H1 (cell line): ENCODE results near the gene IGF2R. TPM values are rescaled to one million over a fixed set of nuclear protein-coding genes. Genes with fewer than 3 reads are reported as not detected.

ENCODE experiments used
- CTCF ChIA-PET: fragments of 300-600 bp; sonication (Branson Sonifier 250); formaldehyde crosslinking; loops from one replicate; lab custom pipeline; 2021; ENCODE audit not compliant: partially characterized antibody; lab: Charles Lee
- POLR2A ChIA-PET: fragments of 300-600 bp; sonication (Branson Sonifier 250); formaldehyde crosslinking; loops from one replicate; lab custom pipeline; 2021; ENCODE audit warnings: inconsistent platforms; ENCODE audit not compliant: partially characterized antibody; lab: Charles Lee
- DNase-seq, 2 experiments: peaks; one replicate each; pipeline versions ENCODE4 v3.0.0 to v3.0.0-alpha.2; 2010 to 2022; ENCODE audit warnings: low spot score in 2 of 2, low read depth in 1 of 2, mixed read lengths in 1 of 2
- FAIRE-seq: peaks from 2 replicates; lab custom pipeline; 2011; peaks lifted over from hg19 to GRCh38; lab: Jason Lieb, UNC
- H2AFZ ChIP-seq: 2 replicates; pipeline ENCODE4 v1.8.1; 2012; ENCODE audit warnings: low read length, inconsistent platforms
- H2AK5ac ChIP-seq: 2 replicates; pipeline ENCODE4 v1.6.1; 2013; ENCODE audit warnings: low read depth, low read length
- H2BK120ac ChIP-seq: replicated peaks from 2 replicates; pipeline ENCODE3; 2013; ENCODE audit warnings: low read depth, low read length, inconsistent platforms
- H2BK12ac ChIP-seq: 2 replicates; pipeline ENCODE4 v1.6.1; 2013; ENCODE audit warnings: low read depth, low read length
- H2BK15ac ChIP-seq: 2 replicates; pipeline ENCODE4 v1.6.1; 2013; ENCODE audit warnings: low read length
- H2BK20ac ChIP-seq: 2 replicates; pipeline ENCODE4 v1.6.1; 2013; ENCODE audit warnings: low read length
- H2BK5ac ChIP-seq: 2 replicates; pipeline ENCODE4 v1.6.1; 2013; ENCODE audit warnings: low read depth, low read length
- H3K14ac ChIP-seq: 2 replicates; pipeline ENCODE4 v1.6.1; 2013; ENCODE audit warnings: inconsistent platforms; ENCODE audit not compliant: insufficient read length
- H3K18ac ChIP-seq: 2 replicates; pipeline ENCODE4 v1.6.1; 2013; ENCODE audit warnings: low read length; ENCODE audit errors: extremely low read depth
- H3K23ac ChIP-seq: 2 replicates; pipeline ENCODE4 v1.6.1; 2013; ENCODE audit warnings: inconsistent platforms; ENCODE audit not compliant: insufficient read length
- H3K23me2 ChIP-seq: 2 replicates; pipeline ENCODE4 v1.6.1; 2013; ENCODE audit warnings: low read depth, low read length
- H3K27ac ChIP-seq: 2 replicates; pipeline ENCODE4 v1.6.1; 2011; ENCODE audit warnings: low read depth, low read length, inconsistent platforms
- H3K27me3 ChIP-seq, 4 experiments: replicated peaks in 1 of 4; 1 replicate in 1 of 4; 2 replicates in 3 of 4; pipeline versions ENCODE4 v1.6.1 to v1.8.1; 2011 to 2013; ENCODE audit warnings: low read length in 3 of 4, mild to moderate bottlenecking in 3 of 4, inconsistent platforms in 2 of 4, mixed read lengths in 2 of 4, moderate library complexity in 1 of 4; ENCODE audit not compliant: control insufficient read depth in 3 of 4, insufficient read depth in 3 of 4; ENCODE audit errors: extremely low read depth in 1 of 4
- H3K36me3 ChIP-seq, 4 experiments: 2 replicates each; pipeline versions ENCODE4 v1.6.1 to v1.8.1; 2011 to 2013; ENCODE audit warnings: mild to moderate bottlenecking in 4 of 4, low read length in 3 of 4, moderate library complexity in 2 of 4, control low read depth in 1 of 4, inconsistent platforms in 1 of 4; ENCODE audit not compliant: insufficient read depth in 4 of 4, control insufficient read depth in 2 of 4
- H3K4ac ChIP-seq: replicated peaks from 2 replicates; pipeline ENCODE3; 2013; ENCODE audit warnings: low read length, low read depth, mixed read lengths, inconsistent platforms; ENCODE audit not compliant: insufficient read length
- H3K4me1 ChIP-seq, 4 experiments: replicated peaks in 1 of 4; 1 replicate in 1 of 4; 2 replicates in 3 of 4; pipeline versions ENCODE4 v1.6.1 to v1.8.1; 2011 to 2013; ENCODE audit warnings: low read length in 3 of 4, inconsistent platforms in 2 of 4, mixed read lengths in 1 of 4; ENCODE audit not compliant: insufficient read depth in 4 of 4, control insufficient read depth in 3 of 4
- H3K4me2 ChIP-seq, 2 experiments: 2 replicates each; pipeline versions ENCODE4 v1.6.1 to v1.8.1; 2011 to 2013; ENCODE audit warnings: low read depth in 2 of 2, low read length in 2 of 2, control low read depth in 1 of 2, inconsistent platforms in 1 of 2, mild to moderate bottlenecking in 1 of 2; ENCODE audit not compliant: insufficient read depth in 1 of 2
- H3K4me3 ChIP-seq, 4 experiments: fragments of 200-600, 300-600 bp in 1 of 4; sonication (generic), shearing (Covaris generic), sonication (Bioruptor Twin) in 1 of 4; 2 replicates each; pipeline versions ENCODE4 v1.5.1 to v1.8.1; 2011 to 2016; ENCODE audit warnings: low read length in 4 of 4, low read depth in 3 of 4, control low read depth in 2 of 4, inconsistent platforms in 2 of 4, mild to moderate bottlenecking in 2 of 4, mixed read lengths in 1 of 4, moderate library complexity in 1 of 4; ENCODE audit not compliant: insufficient read depth in 2 of 4; ENCODE audit errors: extremely low read depth in 1 of 4
- H3K56ac ChIP-seq: replicated peaks from 2 replicates; pipeline ENCODE3; 2013; ENCODE audit warnings: low read depth, mild to moderate bottlenecking, mixed read lengths, low read length, inconsistent platforms; ENCODE audit not compliant: insufficient read length
- H3K79me1 ChIP-seq: 2 replicates; pipeline ENCODE4 v1.6.1; 2013; ENCODE audit warnings: low read depth, low read length, control low read depth
- H3K79me2 ChIP-seq, 2 experiments: 2 replicates each; pipeline versions ENCODE4 v1.6.1 to v1.8.1; 2012 to 2013; ENCODE audit warnings: low read length in 2 of 2, mild to moderate bottlenecking in 2 of 2, inconsistent platforms in 1 of 2; ENCODE audit not compliant: insufficient read depth in 2 of 2, control insufficient read depth in 1 of 2
- H3K9ac ChIP-seq, 4 experiments: replicated peaks in 1 of 4; 1 replicate in 1 of 4; 2 replicates in 3 of 4; pipeline versions ENCODE4 v1.6.1 to v1.8.1; 2011 to 2013; ENCODE audit warnings: low read depth in 3 of 4, low read length in 3 of 4, control low read depth in 2 of 4, mild to moderate bottlenecking in 2 of 4, moderate library complexity in 2 of 4, inconsistent platforms in 1 of 4; ENCODE audit errors: extremely low read depth in 1 of 4
- H3K9me3 ChIP-seq, 2 experiments: 2 replicates each; pipeline versions ENCODE4 v1.6.1 to v1.8.1; 2012 to 2013; ENCODE audit warnings: mild to moderate bottlenecking in 2 of 2, moderate library complexity in 2 of 2, control low read depth in 1 of 2, inconsistent platforms in 1 of 2, low read depth in 1 of 2, low read length in 1 of 2, mixed read lengths in 1 of 2; ENCODE audit not compliant: insufficient read depth in 2 of 2
- H4K20me1 ChIP-seq, 2 experiments: replicated peaks in 1 of 2; 2 replicates each; pipeline versions ENCODE3 to v1.8.1; 2011 to 2013; ENCODE audit warnings: inconsistent platforms in 2 of 2, low read length in 2 of 2, mild to moderate bottlenecking in 1 of 2; ENCODE audit not compliant: insufficient read depth in 2 of 2, control insufficient read depth in 1 of 2
- H4K5ac ChIP-seq: 2 replicates; pipeline ENCODE4 v1.6.1; 2013; ENCODE audit warnings: low read length, low read depth, mixed read lengths, inconsistent platforms; ENCODE audit not compliant: insufficient read length
- H4K8ac ChIP-seq: 2 replicates; pipeline ENCODE4 v1.8.0; 2013; ENCODE audit warnings: mild to moderate bottlenecking, moderate library complexity, low read length, inconsistent platforms; ENCODE audit not compliant: insufficient read depth; ENCODE audit errors: extremely low read depth
- H4K91ac ChIP-seq: replicated peaks from 2 replicates; pipeline ENCODE3; 2013; ENCODE audit warnings: low read length, mixed read lengths, inconsistent platforms; ENCODE audit not compliant: insufficient read length
- BACH1 ChIP-seq: IDR thresholded peaks from 2 replicates; pipeline ENCODE4 v1.6.1; 2012; ENCODE audit warnings: low read length, improper control_type of control experiment
- CHD1 ChIP-seq: IDR thresholded peaks from 2 replicates; pipeline ENCODE4 v1.6.1; 2012; ENCODE audit warnings: low read depth, low read length, improper control_type of control experiment
- EP300 ChIP-seq, 2 experiments: IDR thresholded peaks; 1 replicate in 1 of 2; 2 replicates in 1 of 2; pipeline ENCODE4 v1.6.1; 2011 to 2012; ENCODE audit warnings: low read depth in 2 of 2, low read length in 2 of 2, mild to moderate bottlenecking in 2 of 2, borderline replicate concordance in 1 of 2, inconsistent platforms in 1 of 2, moderate library complexity in 1 of 2
- NANOG ChIP-seq: IDR thresholded peaks from 2 replicates; pipeline ENCODE4 v1.6.1; 2011; ENCODE audit warnings: low read length, low read depth, mild to moderate bottlenecking, inconsistent platforms; ENCODE audit not compliant: insufficient read depth, poor library complexity, severe bottlenecking
- PHF8 ChIP-seq: fragments of 200-600 bp; sonication (generic); conservative IDR thresholded peaks from 2 replicates; pipeline ENCODE4 v1.7.1; 2012; ENCODE audit warnings: low read depth, mild to moderate bottlenecking, inconsistent platforms, low read length, moderate library complexity
- POU5F1 ChIP-seq: IDR thresholded peaks from 2 replicates; pipeline ENCODE4 v1.6.1; 2011; ENCODE audit warnings: low read depth, mild to moderate bottlenecking, low read length, moderate library complexity
- SIN3A ChIP-seq, 2 experiments: IDR thresholded peaks in 1 of 2; conservative IDR thresholded peaks in 1 of 2; 2 replicates each; pipeline ENCODE4 v1.6.1; 2011 to 2012; ENCODE audit warnings: low read length in 2 of 2, improper control_type of control experiment in 1 of 2, low read depth in 1 of 2, mild to moderate bottlenecking in 1 of 2
- TEAD4 ChIP-seq: IDR thresholded peaks from 2 replicates; pipeline ENCODE4 v1.6.1; 2012; ENCODE audit warnings: low read depth, low read length, inconsistent platforms, mixed read lengths
- ZNF274 ChIP-seq: IDR thresholded peaks from 2 replicates; pipeline ENCODE4 v1.7.0; 2012; ENCODE audit warnings: low read length, borderline replicate concordance; ENCODE audit errors: extremely low read depth
- WGBS, 2 experiments: shearing (Covaris generic) in 1 of 2; methylation state at CpG; one replicate each; pipeline versions ENCODE4 v1.1.6 to v1.1.7; 2013 to 2015; ENCODE audit warnings: low lambda C conversion rate in 2 of 2, mixed read lengths in 2 of 2, inconsistent platforms in 1 of 2, low coverage in 1 of 2, missing lambda C conversion rate in 1 of 2; ENCODE audit not compliant: insufficient replicate concordance in 2 of 2, insufficient coverage in 1 of 2, insufficient read length in 1 of 2; ENCODE audit errors: extremely low coverage in 1 of 2, missing lambda C conversion rate in 1 of 2; 5-methylcytosine and 5-hydroxymethylcytosine counted together
- polyA plus RNA-seq, 7 experiments: library from polyadenylated mRNA; depleted of rRNA in 3 of 7; stranded (reverse) in 5 of 7; unstranded in 2 of 7; fragments of >200 nt in 5 of 7; fragments of 200-250 nt in 2 of 7; gene quantifications; 1 replicate in 5 of 7; 2 replicates in 1 of 7; 4 replicates in 1 of 7; pipeline versions ENCODE4 v1.2.1 to v1.2.3, GENCODE V29; 2011 to 2013; ENCODE audit warnings: missing spikeins in 2 of 7, mixed read lengths in 2 of 7
- total RNA-seq: library from RNA; stranded (reverse); fragmentation: NEBNext Ultra II Directional; extraction: Animal tissue kit (Norgen Biotek cat#: 25700); gene quantifications from 2 replicates; pipeline ENCODE4 v1.2.1, GENCODE V29; 2021
- TF ChIP-seq, protein P1 (sequence below): IDR thresholded peaks from 2 replicates; pipeline ENCODE4 v1.6.1; 2012; ENCODE audit warnings: inconsistent platforms

Gene IGF2R
- total and polyA plus RNA-seq, 2 of the 8 experiments (the other 6 are each of a cell fraction or from before 2014, with no cell fraction given) = 20.6 to 74.1 TPM

DNA sequence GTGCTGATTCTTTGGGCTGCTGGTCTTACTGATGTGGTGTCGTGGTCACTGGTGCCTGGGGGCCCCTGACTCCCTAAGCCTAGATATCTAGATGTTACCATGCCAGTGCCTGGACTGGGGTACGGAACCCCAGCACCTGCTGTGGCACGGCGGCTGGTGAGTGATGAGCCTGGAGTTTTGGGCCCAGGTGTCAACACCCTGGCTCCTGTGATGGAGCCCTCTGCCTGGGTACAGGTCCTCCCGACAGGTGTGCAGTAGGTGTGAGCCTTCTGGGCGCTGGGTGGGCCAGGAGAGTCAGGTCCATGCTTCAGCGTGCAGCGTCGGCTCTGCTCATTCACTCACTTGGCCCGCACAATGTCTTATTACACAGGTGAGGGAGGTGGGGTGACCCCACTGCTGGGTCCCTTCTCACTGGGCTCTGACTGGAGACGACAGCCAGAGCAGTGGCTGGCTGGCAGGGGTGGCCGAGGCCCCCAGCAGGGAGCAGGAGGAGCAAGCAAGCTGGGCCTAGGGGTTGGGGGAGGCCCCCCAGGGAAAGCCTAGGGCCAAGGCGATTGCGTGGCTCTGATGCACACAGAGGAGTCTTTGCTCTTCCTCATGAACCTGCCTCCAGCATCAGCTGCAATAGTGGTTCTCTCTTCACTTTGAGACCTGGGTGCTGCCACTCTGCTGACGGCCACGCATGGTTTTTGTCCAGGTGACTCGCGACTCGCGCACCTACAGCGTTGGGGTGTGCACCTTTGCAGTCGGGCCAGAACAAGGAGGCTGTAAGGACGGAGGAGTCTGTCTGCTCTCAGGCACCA, 110.2 kb downstream of the IGF2R start:
- Histone ChIP-seq H4K91ac (no peak overlapping the region), H3K4me3 (no peak overlapping the region), H3K79me2 (no peaks in the 10 kb centered on the region), H2BK15ac (no peak overlapping the region), H2BK120ac (no peak overlapping the region), H3K4me2 (no peak overlapping the region), H3K9ac (no peak overlapping the region), H3K56ac (no peak overlapping the region), H2BK5ac (no peak overlapping the region), H2BK20ac (no peak overlapping the region), H3K23ac (no peak overlapping the region), H3K36me3 (peaks cover 17 to 74% (median 50%) of the 10 kb centered on the region in 4 experiments), H3K27ac (no peak overlapping the region), H4K5ac (no peak overlapping the region), H3K4ac (no peak overlapping the region), H3K9me3 (peaks cover 3 to 12% of the 10 kb centered on the region in 2 experiments; a peak in 3 of 4 replicates), H3K23me2 (0 out of 2 replicates have a peak, but pooled peaks cover 2% of the 10 kb centered on the region), H3K14ac (no peak overlapping the region), H2AK5ac (no peak overlapping the region), H3K18ac (no peak overlapping the region), H2BK12ac (no peak overlapping the region), H3K27me3 (no peaks in the 10 kb centered on the region), H4K20me1 (peaks cover 0 to 7% of the 10 kb centered on the region in 2 experiments), H3K4me1 (no peaks in the 10 kb centered on the region), H2AFZ (no peak overlapping the region), H3K79me1 (no peaks in the 10 kb centered on the region; the same call in 1 of the 2 replicates), H4K8ac (no peak overlapping the region; the same call in 1 of the 2 replicates)
- FAIRE-seq (no peak), DNase-seq (no peak)
- WGBS, 2 experiments = 92% methylated on average over 22 of the region's 23 CpGs; no CpG with 5 or more reads in 1 of the 2 experiments
- ChIA-PET CTCF (interaction anchor here (1.0 to 3.4 kb wide), 4 partner anchors 9 to 216 kb away, joined by 4 to 22 read pairs (median 4); no protein-coding TSS in a partner anchor), POLR2A (interaction anchor here (1.0 kb wide), 1 partner anchor 9 kb away, joined by 3 read pairs; no protein-coding TSS in a partner anchor)
- no peak for TF ChIP-seq PHF8
- no peak for TF ChIP-seq ZNF274
- TF ChIP-seq POU5F1 = no peak
- TF ChIP-seq, protein P1, sequence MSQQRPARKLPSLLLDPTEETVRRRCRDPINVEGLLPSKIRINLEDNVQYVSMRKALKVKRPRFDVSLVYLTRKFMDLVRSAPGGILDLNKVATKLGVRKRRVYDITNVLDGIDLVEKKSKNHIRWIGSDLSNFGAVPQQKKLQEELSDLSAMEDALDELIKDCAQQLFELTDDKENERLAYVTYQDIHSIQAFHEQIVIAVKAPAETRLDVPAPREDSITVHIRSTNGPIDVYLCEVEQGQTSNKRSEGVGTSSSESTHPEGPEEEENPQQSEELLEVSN = no peak
- no peak for TF ChIP-seq EP300 (IDR thresholded peaks at IDR 0.05; ENCODE audit: borderline replicate concordance in 1 of 2, low read depth in 2 of 2, low read length in 2 of 2)
- TF ChIP-seq TEAD4 = no peak
- no peak for TF ChIP-seq SIN3A (conservative IDR thresholded peaks at IDR 0.05 in 1 of 2, IDR thresholded peaks at IDR 0.05 in 1 of 2; ENCODE audit: low read depth in 1 of 2, low read length in 2 of 2)
- TF ChIP-seq CHD1 = no peak
- no peak for TF ChIP-seq BACH1
- no peak for TF ChIP-seq NANOG
